Trophoblast cell (in vitro differentiated cells and primary cell): ENCODE results near the gene GZMA. TPM values are rescaled to one million over a fixed set of nuclear protein-coding genes. Genes with fewer than 3 reads are reported as not detected.

ENCODE experiments used
- DNase-seq, 2 donors: peaks; one replicate each; pipeline ENCODE4 v3.0.0-alpha.2; 2016
- H2AFZ ChIP-seq: 2 replicates; pipeline ENCODE4 v1.6.1; 2013; ENCODE audit warnings: low read length, moderate library complexity, mild to moderate bottlenecking; ENCODE audit not compliant: insufficient read depth, poor library complexity
- H2AK5ac ChIP-seq: 2 replicates; pipeline ENCODE4 v1.6.1; 2013; ENCODE audit warnings: mild to moderate bottlenecking, low read length
- H2BK120ac ChIP-seq: 2 replicates; pipeline ENCODE4 v1.6.1; 2013; ENCODE audit warnings: low read length, mild to moderate bottlenecking, moderate library complexity; ENCODE audit not compliant: insufficient read depth, poor library complexity
- H2BK12ac ChIP-seq: 2 replicates; pipeline ENCODE4 v1.6.1; 2013; ENCODE audit warnings: mild to moderate bottlenecking, low read length, moderate library complexity
- H2BK5ac ChIP-seq: 2 replicates; pipeline ENCODE4 v1.6.1; 2013; ENCODE audit warnings: low read length, low read depth, moderate library complexity, mild to moderate bottlenecking; ENCODE audit not compliant: poor library complexity
- H3K14ac ChIP-seq: 2 replicates; pipeline ENCODE4 v1.6.1; 2013; ENCODE audit warnings: mild to moderate bottlenecking, low read length
- H3K18ac ChIP-seq: 2 replicates; pipeline ENCODE4 v1.6.1; 2013; ENCODE audit warnings: mild to moderate bottlenecking, low read length
- H3K23ac ChIP-seq: 2 replicates; pipeline ENCODE4 v1.6.1; 2013; ENCODE audit warnings: low read length
- H3K27ac ChIP-seq: 2 replicates; pipeline ENCODE4 v1.5.1; 2013; ENCODE audit warnings: low read depth, mild to moderate bottlenecking, inconsistent platforms, low read length, moderate library complexity
- H3K27me3 ChIP-seq: 2 replicates; pipeline ENCODE4 v1.6.1; 2013; ENCODE audit warnings: inconsistent platforms, mild to moderate bottlenecking, low read length, moderate library complexity; ENCODE audit not compliant: insufficient read depth
- H3K36me3 ChIP-seq, 2 experiments: 1 replicate in 1 of 2; 2 replicates in 1 of 2; pipeline ENCODE4 v1.6.1; 2013; ENCODE audit warnings: low read length in 2 of 2, mild to moderate bottlenecking in 2 of 2, moderate library complexity in 1 of 2; ENCODE audit not compliant: insufficient read depth in 2 of 2, control insufficient read depth in 1 of 2
- H3K4ac ChIP-seq: 2 replicates; pipeline ENCODE4 v1.6.1; 2013; ENCODE audit warnings: low read depth, mild to moderate bottlenecking, low read length, moderate library complexity
- H3K4me1 ChIP-seq, 2 experiments: 1 replicate in 1 of 2; 2 replicates in 1 of 2; pipeline ENCODE4 v1.6.1; 2013; ENCODE audit warnings: low read length in 2 of 2, mild to moderate bottlenecking in 2 of 2, moderate library complexity in 1 of 2; ENCODE audit not compliant: insufficient read depth in 2 of 2, control insufficient read depth in 1 of 2
- H3K4me2 ChIP-seq: 2 replicates; pipeline ENCODE4 v1.6.1; 2013; ENCODE audit warnings: inconsistent platforms, mild to moderate bottlenecking, low read length, moderate library complexity
- H3K4me3 ChIP-seq: 2 replicates; pipeline ENCODE4 v1.5.1; 2013; ENCODE audit warnings: mild to moderate bottlenecking, low read depth, low read length, inconsistent platforms
- H3K79me1 ChIP-seq: one replicate; pipeline ENCODE4 v1.6.1; 2013; ENCODE audit warnings: low read length
- H3K79me2 ChIP-seq: 2 replicates; pipeline ENCODE4 v1.6.1; 2013; ENCODE audit warnings: low read length, mild to moderate bottlenecking; ENCODE audit not compliant: control insufficient read depth, insufficient read depth, poor library complexity
- H3K9ac ChIP-seq: 2 replicates; pipeline ENCODE4 v1.6.1; 2013; ENCODE audit warnings: mild to moderate bottlenecking, low read length
- H3K9me3 ChIP-seq: 2 replicates; pipeline ENCODE4 v1.6.1; 2013; ENCODE audit warnings: low read depth, mild to moderate bottlenecking, control low read depth, inconsistent platforms, low read length; ENCODE audit not compliant: insufficient read depth
- H4K12ac ChIP-seq: 2 replicates; pipeline ENCODE4 v1.6.1; 2013; ENCODE audit warnings: low read depth, mild to moderate bottlenecking, low read length, moderate library complexity
- H4K8ac ChIP-seq: 2 replicates; pipeline ENCODE4 v1.6.1; 2013; ENCODE audit warnings: low read depth, mild to moderate bottlenecking, low read length, moderate library complexity
- H4K91ac ChIP-seq: one replicate; pipeline ENCODE4 v1.6.1; 2013; ENCODE audit warnings: low read depth, mild to moderate bottlenecking, low read length, moderate library complexity
- WGBS: extraction: QIAGEN DNeasy Blood & Tissue Kit; methylation state at CpG from one replicate; pipeline ENCODE4 v1.1.7; 2013; ENCODE audit warnings: missing lambda C conversion rate; ENCODE audit not compliant: insufficient read length, insufficient coverage; ENCODE audit errors: extremely low coverage; 5-methylcytosine and 5-hydroxymethylcytosine counted together
- polyA plus RNA-seq: library from polyadenylated mRNA; stranded (reverse); fragments of 200-250 nt; gene quantifications from 2 replicates; pipeline ENCODE4 v1.2.3, GENCODE V29; 2013

Gene GZMA
- not detected in 2 replicates for polyA plus RNA-seq

GRCh38 chr5:55102348-55102747 lies at the start of gene GZMA:
Gene GZMA, plus strand, starts transcription at chr5:55102646. Its CDS starts 37 bp downstream, at chr5:55102683.
- no CpG with 5 or more reads among the region's 3 CpGs for WGBS
- no peak within 1 kb of the TSS for H3K9ac ChIP-seq
- H2AK5ac ChIP-seq, result no peak within 1 kb of the TSS
- no peaks in the 10 kb centered on the region for H3K4me1 ChIP-seq
- no peak within 1 kb of the TSS for H4K91ac ChIP-seq
- H2BK5ac ChIP-seq, result no peak within 1 kb of the TSS
- H3K79me2 ChIP-seq, result no peaks in the 10 kb centered on the region
- H3K4me2 ChIP-seq, result no peak within 1 kb of the TSS
- no peak within 1 kb of the TSS for H4K12ac ChIP-seq
- H3K4me3 ChIP-seq, result no peak within 1 kb of the TSS
- H3K79me1 ChIP-seq, result no peaks in the 10 kb centered on the region
- no peak within 1 kb of the TSS for H3K4ac ChIP-seq
- DNase-seq, result no peak
- no peaks in the 10 kb centered on the region for H3K36me3 ChIP-seq
- H2BK120ac ChIP-seq, result no peak within 1 kb of the TSS
- H2BK12ac ChIP-seq, result no peak within 1 kb of the TSS
- no peak within 1 kb of the TSS for H3K23ac ChIP-seq
- H3K9me3 ChIP-seq, result no peaks in the 10 kb centered on the region
- H3K27me3 ChIP-seq, result no peaks in the 10 kb centered on the region
- H3K14ac ChIP-seq, result no peak within 1 kb of the TSS
- no peak within 1 kb of the TSS for H3K27ac ChIP-seq
- H3K18ac ChIP-seq, result no peak within 1 kb of the TSS
- no peak within 1 kb of the TSS for H4K8ac ChIP-seq
- no peak within 1 kb of the TSS for H2AFZ ChIP-seq

- Histone ChIP-seq H3K9me3 (peaks cover 4% of the 10 kb centered on the region), H3K18ac (no peak overlapping the region), H4K12ac (no peak overlapping the region)
Observed at GRCh38 chr5:55055183-55055582, 47.3 kb upstream of the GZMA start.

GRCh38 chr5:55062039-55062779 lies 40.2 kb upstream of the GZMA start:
- H3K79me1 ChIP-seq, result no peaks in the 10 kb centered on the region
- H4K8ac ChIP-seq, result no peak overlapping the region
- H3K4ac ChIP-seq, result no peak overlapping the region
- H3K9ac ChIP-seq, result no peak overlapping the region
- H2AFZ ChIP-seq, result no peak overlapping the region
- no peak overlapping the region for H3K27ac ChIP-seq
- H3K27me3 ChIP-seq, result no peaks in the 10 kb centered on the region
- no peak overlapping the region for H2AK5ac ChIP-seq
- H3K14ac ChIP-seq, result no peak overlapping the region
- no peak overlapping the region for H4K91ac ChIP-seq
- no peak for DNase-seq
- H3K79me2 ChIP-seq, result no peaks in the 10 kb centered on the region
- H3K4me1 ChIP-seq, result no peaks in the 10 kb centered on the region
- no peak overlapping the region for H3K4me3 ChIP-seq
- H3K4me2 ChIP-seq, result no peak overlapping the region
- no peak overlapping the region for H2BK5ac ChIP-seq
- WGBS, result 100% methylated on average over 5 of the region's 9 CpGs
- no peak overlapping the region for H3K23ac ChIP-seq
- no peak overlapping the region for H2BK12ac ChIP-seq
- no peak overlapping the region for H4K12ac ChIP-seq
- H2BK120ac ChIP-seq, result no peak overlapping the region
- no peaks in the 10 kb centered on the region for H3K36me3 ChIP-seq
- H3K18ac ChIP-seq, result no peak overlapping the region
- H3K9me3 ChIP-seq, result no peaks in the 10 kb centered on the region

More at GRCh38 chr5:55055183-55055582, 47.3 kb upstream of the GZMA start:
- H3K4me1 ChIP-seq, result no peaks in the 10 kb centered on the region
- no peaks in the 10 kb centered on the region for H3K27me3 ChIP-seq
- H4K8ac ChIP-seq, result no peak overlapping the region
- H3K27ac ChIP-seq, result no peak overlapping the region
- H3K4ac ChIP-seq, result no peak overlapping the region
- H4K91ac ChIP-seq, result no peak overlapping the region
- no CpG with 5 or more reads among the region's 2 CpGs for WGBS
- no peak overlapping the region for H3K14ac ChIP-seq
- H3K4me2 ChIP-seq, result no peak overlapping the region
- no peak overlapping the region for H2AFZ ChIP-seq
- no peak overlapping the region for H2BK120ac ChIP-seq
- H3K23ac ChIP-seq, result no peak overlapping the region
- H3K4me3 ChIP-seq, result no peak overlapping the region
- H2AK5ac ChIP-seq, result no peak overlapping the region
- no peaks in the 10 kb centered on the region for H3K79me1 ChIP-seq
- no peak overlapping the region for H2BK5ac ChIP-seq
- H2BK12ac ChIP-seq, result no peak overlapping the region
- H3K36me3 ChIP-seq, result no peaks in the 10 kb centered on the region
- DNase-seq, result no peak
- no peaks in the 10 kb centered on the region for H3K79me2 ChIP-seq
- no peak overlapping the region for H3K9ac ChIP-seq

GRCh38 chr5:55063220-55063863 lies 39.1 kb upstream of the GZMA start:
- no peak overlapping the region for H4K8ac ChIP-seq
- H4K12ac ChIP-seq, result no peak overlapping the region
- peak overlapping the region; percentile 31 for H3K9ac ChIP-seq
- no peak overlapping the region for H2AK5ac ChIP-seq
- H3K4ac ChIP-seq, result no peak overlapping the region
- no peak overlapping the region for H3K4me3 ChIP-seq
- H3K27me3 ChIP-seq, result no peaks in the 10 kb centered on the region
- H2BK120ac ChIP-seq, result no peak overlapping the region
- H3K4me2 ChIP-seq, result no peak overlapping the region
- H3K9me3 ChIP-seq, result no peaks in the 10 kb centered on the region
- no CpG with 5 or more reads among the region's 5 CpGs for WGBS
- H3K79me1 ChIP-seq, result no peaks in the 10 kb centered on the region
- H3K27ac ChIP-seq, result no peak overlapping the region
- H3K79me2 ChIP-seq, result no peaks in the 10 kb centered on the region
- DNase-seq, result peak in 1 of 2 donors; percentile 3
- no peak overlapping the region for H3K14ac ChIP-seq
- H3K18ac ChIP-seq, result no peak overlapping the region
- H3K4me1 ChIP-seq, result no peaks in the 10 kb centered on the region
- no peak overlapping the region for H2BK5ac ChIP-seq
- H3K23ac ChIP-seq, result no peak overlapping the region
- no peaks in the 10 kb centered on the region for H3K36me3 ChIP-seq
- H2BK12ac ChIP-seq, result no peak overlapping the region
- no peak overlapping the region for H4K91ac ChIP-seq
- no peak overlapping the region for H2AFZ ChIP-seq
